Activated CD8-positive, alpha-beta memory T cell treated with anti-CD3 and anti-CD28 coated beads, Interleukin-2, amount 50 U/mL, for 24 hours (primary cell): Measurements from ENCODE around the gene YIPF2.
"Not testable (repeated sequence)": the region's sequence is repeated elsewhere in the genome, so short reads cannot be mapped to it uniquely, and the experiment has no call there.

Experiments
- DNase-seq: peaks from one replicate; pipeline ENCODE4 v3.0.0-alpha.2; 2020; ENCODE audit errors: extremely low read depth

The YIPF2 gene

GRCh38 chr19:10911579-10912363, 16.7 kb downstream of the YIPF2 start:
- no peak for DNase-seq

DNA sequence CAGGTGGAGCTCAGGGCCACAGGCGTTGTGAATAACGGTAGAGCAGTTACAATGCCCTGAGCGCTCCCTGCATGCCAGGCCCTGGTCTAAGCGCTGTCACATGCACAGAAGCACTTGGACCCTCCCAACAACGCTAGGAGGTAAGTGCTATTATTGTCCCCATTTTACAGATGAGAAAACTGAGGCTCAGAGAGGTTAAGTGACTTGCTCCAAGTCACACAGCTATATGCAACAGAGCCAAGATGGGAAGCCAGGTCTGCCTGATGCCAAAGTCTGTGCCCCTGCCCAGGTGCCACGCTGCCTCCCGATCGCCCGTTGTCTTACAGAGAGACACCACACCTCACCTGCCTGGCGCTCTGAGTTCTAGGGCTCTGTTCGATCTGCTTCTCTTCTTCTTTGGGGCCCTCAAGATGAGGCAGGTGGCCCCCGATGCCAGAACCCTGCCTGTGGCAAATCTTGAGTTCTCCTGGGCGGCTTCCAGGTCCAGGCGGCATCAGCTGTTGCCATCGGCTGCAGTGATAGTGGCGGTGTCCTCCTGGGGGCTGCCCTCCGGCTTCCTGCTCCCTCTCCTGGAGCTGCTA, 20.0 kb downstream of the YIPF2 start:
- DNase-seq: no peak

- no peak for DNase-seq
These were observed 20.5 kb downstream of the YIPF2 start for GRCh38 chr19:10907925-10908324.

DNA sequence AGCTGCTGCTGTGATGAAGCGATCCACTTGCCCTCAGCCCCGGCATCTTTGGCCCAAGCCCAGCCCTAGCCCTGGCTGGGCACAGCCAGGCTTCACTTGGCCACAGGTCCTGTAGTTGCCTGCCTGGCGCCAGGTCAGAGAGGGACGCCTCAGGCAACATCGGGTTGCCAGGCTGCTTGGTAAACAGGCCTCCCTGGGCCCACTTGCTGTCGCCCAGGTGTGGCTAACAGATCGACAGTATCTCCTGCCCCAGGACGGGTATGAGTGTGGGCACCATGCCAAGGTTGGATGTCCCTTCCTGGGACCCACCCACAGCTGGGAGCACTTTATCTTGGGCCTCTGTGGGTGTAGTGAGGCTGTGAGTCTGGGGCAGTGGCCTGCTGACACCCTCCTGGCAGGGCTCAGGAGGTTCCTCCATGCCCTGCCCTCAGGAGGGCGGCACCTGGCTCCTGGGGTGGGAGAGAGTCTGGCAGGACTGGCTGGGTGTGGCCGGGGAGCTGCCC, 29.2 kb downstream of the YIPF2 start:
- DNase-seq: no peak

DNA sequence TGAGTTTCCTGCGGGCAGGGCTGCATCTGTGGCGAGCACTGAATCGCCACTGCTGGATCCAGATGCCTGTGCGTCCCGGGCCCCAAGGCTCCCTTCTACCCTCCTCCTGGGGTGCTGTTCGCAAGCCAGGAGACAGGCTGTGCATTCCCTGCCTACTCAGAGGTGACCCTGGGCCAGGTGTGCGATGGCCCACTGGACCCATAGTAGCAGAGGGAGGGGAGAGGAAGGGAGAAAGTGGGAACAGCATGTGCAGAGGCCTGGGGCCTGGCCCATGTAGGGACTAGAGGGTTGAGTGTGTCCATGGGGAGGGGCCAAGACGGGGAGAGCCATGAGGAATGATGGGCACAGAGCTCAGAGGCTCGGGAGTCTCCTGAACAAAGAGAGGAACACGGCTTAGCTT, 29.8 kb downstream of the YIPF2 start:
- DNase-seq: no peak

DNA sequence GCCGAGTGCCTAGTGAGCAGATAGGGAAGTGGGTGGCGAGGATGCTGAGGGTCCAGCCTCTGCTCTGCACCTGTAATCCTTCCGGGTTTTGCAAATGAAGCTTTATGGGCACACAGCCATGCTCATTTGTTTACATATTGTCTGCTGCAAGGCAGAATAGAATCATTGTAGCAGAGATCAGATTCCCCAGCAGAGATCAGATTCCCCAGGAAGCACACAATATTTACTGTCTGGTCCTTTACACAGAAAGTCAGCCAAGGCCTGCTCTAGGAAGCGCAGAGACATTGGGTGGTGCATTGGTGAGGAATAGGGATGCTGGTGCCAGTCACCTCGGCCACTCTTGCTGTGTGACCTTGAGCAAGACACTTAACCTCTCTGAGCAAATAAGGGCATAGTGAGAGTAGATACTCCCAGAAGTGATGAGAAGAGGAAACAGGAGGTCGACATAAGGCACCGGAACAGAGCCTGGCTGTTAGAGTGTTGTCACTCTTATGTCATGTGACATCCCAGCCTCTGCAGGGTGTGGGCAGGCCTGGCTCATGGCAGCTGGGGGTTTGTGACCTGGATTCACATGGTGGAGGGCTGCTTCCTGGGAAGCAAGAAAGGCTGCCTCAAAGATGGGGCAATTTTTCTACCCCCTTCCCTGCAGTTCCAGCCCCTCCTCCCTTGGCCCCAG, 31.4 kb downstream of the YIPF2 start:
- no peak for DNase-seq

DNA sequence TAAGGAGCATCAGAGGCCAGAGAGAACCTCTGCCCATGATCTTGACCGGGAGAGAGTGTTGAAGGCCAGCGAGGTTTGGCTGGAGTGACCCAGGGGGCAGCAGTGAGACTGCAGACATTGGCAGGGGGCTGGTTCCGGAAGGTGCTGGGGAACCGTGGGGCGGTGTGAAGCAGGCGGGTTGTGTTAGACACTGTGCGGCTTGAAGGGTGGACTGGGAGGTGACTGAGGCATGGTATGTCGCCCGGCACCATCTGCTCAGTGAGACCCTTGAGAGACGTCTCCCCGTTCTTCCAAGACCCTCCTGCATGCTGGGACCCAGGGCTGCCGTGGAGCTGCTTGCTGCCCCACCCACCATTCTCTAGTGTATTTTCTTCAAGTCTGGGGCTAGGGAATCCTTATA, 32.5 kb downstream of the YIPF2 start:
- DNase-seq: no peak

DNA sequence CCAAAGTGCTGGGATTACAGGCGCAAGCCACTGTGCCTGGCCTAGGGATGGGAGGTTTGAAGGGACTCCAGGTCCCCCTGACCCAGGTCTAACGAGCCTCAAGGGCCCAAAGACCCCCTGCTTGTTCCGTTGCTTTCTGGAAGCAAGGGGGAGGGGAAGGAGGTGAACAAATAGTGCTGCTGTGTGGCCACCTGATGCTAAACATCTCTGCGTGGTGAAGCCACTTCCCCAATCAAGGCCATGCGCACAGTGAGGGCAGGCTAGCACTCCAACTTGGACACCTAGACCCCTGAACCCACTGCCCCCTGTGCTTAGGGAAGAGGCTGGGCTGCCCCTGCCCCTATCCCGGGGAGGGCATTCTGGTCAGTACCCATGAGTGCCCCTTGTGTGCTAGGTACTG, 33.1 kb downstream of the YIPF2 start:
- DNase-seq: no peak

GRCh38 chr19:10894911-10895213, 33.6 kb downstream of the YIPF2 start:
- no peak for DNase-seq

GRCh38 chr19:10892256-10892655, 36.2 kb downstream of the YIPF2 start:
- DNase-seq: no peak

- no peak for DNase-seq
These were observed 36.9 kb downstream of the YIPF2 start for GRCh38 chr19:10891405-10892086.

DNA sequence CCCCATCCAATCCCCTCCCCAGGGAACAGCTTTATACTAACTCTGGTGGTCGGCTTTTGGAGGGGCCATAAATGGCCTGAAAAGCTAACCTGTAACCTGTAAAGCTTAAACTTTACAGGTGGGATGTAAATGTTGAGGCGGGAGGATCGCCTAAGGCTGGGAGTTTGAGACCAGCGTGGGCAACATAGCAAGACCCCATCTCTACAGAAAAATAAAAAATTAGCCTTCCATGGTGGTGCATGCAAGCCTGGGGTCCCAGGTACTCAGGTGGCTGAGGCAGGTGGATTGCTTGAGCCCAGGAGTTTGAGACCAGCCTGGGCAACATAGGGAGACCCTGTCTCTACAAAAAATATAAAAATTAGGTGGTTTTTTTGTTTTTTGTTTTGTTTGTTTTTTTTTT, 38.6 kb downstream of the YIPF2 start:
- DNase-seq: no peak

- DNase-seq: no peak
These were observed 40.0 kb downstream of the YIPF2 start for GRCh38 chr19:10888421-10888866.

- no peak for DNase-seq
These were observed 40.6 kb downstream of the YIPF2 start for GRCh38 chr19:10887616-10888367.

GRCh38 chr19:10885201-10886169, 43.0 kb downstream of the YIPF2 start:
- no peak for DNase-seq

- no peak for DNase-seq
These were observed 44.2 kb downstream of the YIPF2 start for GRCh38 chr19:10884274-10884673.

GRCh38 chr19:10882108-10882457, 46.4 kb downstream of the YIPF2 start:
- no peak for DNase-seq

- DNase-seq: no peak
These were observed 46.9 kb downstream of the YIPF2 start for GRCh38 chr19:10881403-10882107.

DNA sequence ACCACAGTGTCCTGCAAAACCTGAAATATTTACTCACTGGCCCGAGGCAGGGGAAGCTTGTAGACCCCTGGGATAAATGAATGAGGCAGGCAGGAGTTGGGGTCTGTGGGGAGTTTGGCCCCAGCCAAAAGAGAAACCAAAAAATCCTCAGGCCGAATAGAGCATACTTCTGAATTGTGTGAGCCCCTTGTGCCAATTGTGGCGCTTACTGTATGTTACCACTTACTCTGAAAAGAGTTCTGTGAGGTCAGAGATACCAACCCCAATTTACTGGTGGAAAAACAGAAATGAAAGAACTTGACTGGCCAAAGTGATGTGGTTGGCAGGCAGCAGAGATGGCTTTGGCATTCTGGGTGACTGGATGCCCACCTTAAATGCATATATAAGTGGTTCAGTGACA, 50.2 kb downstream of the YIPF2 start:
- no peak for DNase-seq

DNA sequence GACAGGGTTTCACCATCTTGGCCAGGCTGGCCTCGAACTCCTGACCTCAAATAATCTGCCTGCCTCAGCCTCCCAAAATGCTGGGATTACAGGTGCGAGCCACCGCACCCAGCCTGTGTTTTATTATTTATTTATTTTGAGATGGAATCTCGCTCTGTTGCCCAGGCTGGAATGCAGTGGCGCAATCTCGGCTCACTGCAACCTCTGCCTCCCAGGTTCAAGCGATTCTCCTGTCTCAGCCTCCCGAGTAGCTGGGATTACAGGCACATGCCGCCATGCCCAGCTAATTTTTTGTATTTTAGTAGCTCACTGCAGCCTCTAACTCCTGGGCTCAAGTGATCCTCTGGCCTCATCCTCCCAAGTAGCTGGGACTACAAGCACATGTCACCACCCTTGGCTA, 50.8 kb downstream of the YIPF2 start:
- DNase-seq: not testable (repeated sequence)
